ENCODE data around the gene SLC26A1. TPM values are rescaled to one million over a fixed set of nuclear protein-coding genes. Genes with fewer than 3 reads are reported as not detected.

Gene SLC26A1
- total and polyA plus RNA-seq, 2 of the 13 experiments (the other 11 are each of a cell fraction or from before 2014, with no cell fraction given) = 5.4 to 22.9 TPM

DNA sequence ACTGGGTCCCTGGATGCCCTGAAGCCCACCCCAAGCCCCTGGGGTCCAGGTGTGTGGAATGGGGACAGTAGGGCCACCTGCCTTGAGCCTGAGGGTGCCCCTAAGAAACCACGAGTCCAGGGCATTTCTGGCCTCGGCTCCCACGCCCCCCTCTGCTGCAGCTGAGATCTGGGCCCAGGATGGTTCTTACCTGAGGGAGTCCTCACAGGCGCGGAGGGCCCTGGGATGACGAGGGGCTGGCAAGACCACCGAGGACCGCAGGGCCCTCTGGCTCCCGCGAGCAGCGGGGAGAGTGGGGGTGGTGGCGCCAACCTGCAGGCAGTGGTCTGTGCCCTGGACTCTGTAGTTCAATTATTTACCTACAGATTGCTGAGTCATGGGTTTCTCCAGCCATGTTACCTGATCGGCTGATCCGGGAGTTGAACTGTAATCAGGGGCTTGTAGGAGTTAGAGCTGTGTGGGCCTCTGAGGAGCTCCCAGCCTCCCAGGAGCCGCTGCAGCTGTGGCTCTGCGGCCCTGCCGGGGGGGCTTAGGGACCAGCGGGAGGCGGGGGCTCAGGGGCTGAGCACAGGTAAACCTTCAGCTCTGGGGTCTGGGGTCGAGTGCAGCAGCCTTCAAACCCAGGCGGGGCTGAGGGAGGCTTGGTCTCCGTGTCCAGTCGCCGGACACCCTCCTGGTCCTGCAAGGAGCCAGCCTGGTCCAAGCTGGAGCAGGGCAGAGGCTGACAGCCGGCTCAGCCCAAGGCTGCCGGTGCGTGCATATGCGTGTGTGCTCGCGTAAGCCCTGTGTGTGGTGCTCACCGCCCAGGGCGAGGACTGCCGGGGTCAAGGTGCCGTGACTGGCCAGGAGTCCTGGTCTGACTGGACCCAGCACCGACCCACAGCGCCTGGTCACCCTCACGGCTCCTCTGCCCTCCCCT lies at the start of gene SLC26A1 (continued):
- TF ChIP-seq ZHX2 (IDR thresholded peaks at IDR 0.05; ENCODE audit: low read depth) (no peak), ZHX2 (CRISPR knock-in tag; IDR thresholded peaks at IDR 0.05; ENCODE audit: borderline replicate concordance) (no peak), ZNF597 (CRISPR knock-in tag; IDR thresholded peaks at IDR 0.05) (no peak), MXD1 (CRISPR knock-in tag; IDR thresholded peaks at IDR 0.05) (peak; percentile 64), BHLHE40 (IDR thresholded peaks at IDR 0.05; ENCODE audit: low read length) (0 out of 2 replicates have a peak, but pooled peaks have one; percentile 23), ZNF333 (CRISPR knock-in tag; IDR thresholded peaks at IDR 0.05; ENCODE audit: borderline replicate concordance) (peak; percentile 36; the same call in 1 of the 2 replicates), SP1 (IDR thresholded peaks at IDR 0.05) (no peak), SP1 (CRISPR knock-in tag; IDR thresholded peaks at IDR 0.05) (no peak), UBTF (CRISPR knock-in tag; IDR thresholded peaks at IDR 0.05) (peak; percentile 86; the same call in 1 of the 2 replicates), POLR2A (IDR thresholded peaks at IDR 0.05; ENCODE audit: insufficient read depth in 1 of 2, low read depth in 2 of 2, low read length in 2 of 2) (peak in 1 of 2 experiments; percentile 72; a peak in 2 of 4 replicates), TBX2 (CRISPR knock-in tag; IDR thresholded peaks at IDR 0.05; ENCODE audit: borderline replicate concordance) (peak; percentile 16; the same call in 1 of the 2 replicates), ZKSCAN1 (IDR thresholded peaks at IDR 0.05; ENCODE audit: low read length) (no peak), ATM (IDR thresholded peaks at IDR 0.05; ENCODE audit: borderline replicate concordance) (no peak), ZNF496 (CRISPR knock-in tag; IDR thresholded peaks at IDR 0.05; ENCODE audit: insufficient replicate concordance) (no peak)
- TF ChIP-seq, protein P1, sequence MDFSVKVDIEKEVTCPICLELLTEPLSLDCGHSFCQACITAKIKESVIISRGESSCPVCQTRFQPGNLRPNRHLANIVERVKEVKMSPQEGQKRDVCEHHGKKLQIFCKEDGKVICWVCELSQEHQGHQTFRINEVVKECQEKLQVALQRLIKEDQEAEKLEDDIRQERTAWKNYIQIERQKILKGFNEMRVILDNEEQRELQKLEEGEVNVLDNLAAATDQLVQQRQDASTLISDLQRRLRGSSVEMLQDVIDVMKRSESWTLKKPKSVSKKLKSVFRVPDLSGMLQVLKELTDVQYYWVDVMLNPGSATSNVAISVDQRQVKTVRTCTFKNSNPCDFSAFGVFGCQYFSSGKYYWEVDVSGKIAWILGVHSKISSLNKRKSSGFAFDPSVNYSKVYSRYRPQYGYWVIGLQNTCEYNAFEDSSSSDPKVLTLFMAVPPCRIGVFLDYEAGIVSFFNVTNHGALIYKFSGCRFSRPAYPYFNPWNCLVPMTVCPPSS (IDR thresholded peaks at IDR 0.05) = no peak
- TF ChIP-seq, protein P2, sequence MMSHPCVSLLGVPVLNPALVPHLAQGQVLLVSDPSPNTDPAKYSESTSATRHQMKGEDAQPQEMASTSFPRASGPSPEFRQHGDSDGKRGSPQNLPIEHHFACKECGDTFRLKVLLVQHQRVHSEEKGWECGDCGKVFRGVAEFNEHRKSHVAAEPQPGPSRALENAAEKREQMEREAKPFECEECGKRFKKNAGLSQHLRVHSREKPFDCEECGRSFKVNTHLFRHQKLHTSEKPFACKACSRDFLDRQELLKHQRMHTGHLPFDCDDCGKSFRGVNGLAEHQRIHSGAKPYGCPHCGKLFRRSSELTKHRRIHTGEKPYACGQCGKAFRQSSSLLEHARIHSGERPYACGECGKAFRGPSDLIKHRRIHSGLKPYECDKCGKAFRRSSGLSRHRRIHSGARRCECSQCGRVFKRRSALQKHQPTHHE (CRISPR knock-in tag; IDR thresholded peaks at IDR 0.05; ENCODE audit: borderline replicate concordance) = peak; percentile 73; the same call in 1 of the 2 replicates

Measured in HepG2 (cell line).